ENCODE results near the gene RABGAP1L.

The RABGAP1L gene

DNA sequence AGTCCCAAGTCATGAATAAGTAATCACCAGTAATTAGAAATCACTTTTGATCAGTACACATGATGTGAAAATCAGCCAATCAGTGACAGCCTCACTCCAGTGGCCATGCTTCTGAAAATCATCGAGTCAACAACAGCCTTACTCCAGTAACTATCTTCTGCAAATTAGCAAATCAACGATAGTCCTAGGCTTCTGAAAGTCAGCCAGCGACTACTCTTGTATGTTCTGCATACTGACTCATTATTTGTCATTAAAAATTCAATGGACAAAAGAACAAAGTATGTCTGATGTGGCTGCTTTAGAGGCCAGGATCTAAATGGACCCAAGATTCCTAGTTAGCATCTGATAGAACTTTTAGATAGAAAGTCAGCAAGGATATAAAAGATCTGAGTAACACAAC lies 391.0 kb downstream of the RABGAP1L start:
- Histone ChIP-seq H3K4me1 (ENCODE audit: low read depth, poor library complexity, severe bottlenecking) (no peaks in the 10 kb centered on the region), H4K20me1 (ENCODE audit: insufficient read depth) (no peaks in the 10 kb centered on the region), H3K4me3 (IDR thresholded peaks at IDR 0.05; ENCODE audit: insufficient read depth, low read depth, low read length) (no peak overlapping the region), H3K79me2 (ENCODE audit: insufficient read depth, low read depth) (no peaks in the 10 kb centered on the region), H3K27me3 (ENCODE audit: insufficient read depth, low read depth) (no peaks in the 10 kb centered on the region), H2AFZ (ENCODE audit: low read depth) (no peak overlapping the region), H3K4me2 (no peak overlapping the region), H3K9ac (no peak overlapping the region), H3K36me3 (ENCODE audit: insufficient read depth) (no peaks in the 10 kb centered on the region), H3K27ac (no peak overlapping the region)
- TF ChIP-seq, protein P1, sequence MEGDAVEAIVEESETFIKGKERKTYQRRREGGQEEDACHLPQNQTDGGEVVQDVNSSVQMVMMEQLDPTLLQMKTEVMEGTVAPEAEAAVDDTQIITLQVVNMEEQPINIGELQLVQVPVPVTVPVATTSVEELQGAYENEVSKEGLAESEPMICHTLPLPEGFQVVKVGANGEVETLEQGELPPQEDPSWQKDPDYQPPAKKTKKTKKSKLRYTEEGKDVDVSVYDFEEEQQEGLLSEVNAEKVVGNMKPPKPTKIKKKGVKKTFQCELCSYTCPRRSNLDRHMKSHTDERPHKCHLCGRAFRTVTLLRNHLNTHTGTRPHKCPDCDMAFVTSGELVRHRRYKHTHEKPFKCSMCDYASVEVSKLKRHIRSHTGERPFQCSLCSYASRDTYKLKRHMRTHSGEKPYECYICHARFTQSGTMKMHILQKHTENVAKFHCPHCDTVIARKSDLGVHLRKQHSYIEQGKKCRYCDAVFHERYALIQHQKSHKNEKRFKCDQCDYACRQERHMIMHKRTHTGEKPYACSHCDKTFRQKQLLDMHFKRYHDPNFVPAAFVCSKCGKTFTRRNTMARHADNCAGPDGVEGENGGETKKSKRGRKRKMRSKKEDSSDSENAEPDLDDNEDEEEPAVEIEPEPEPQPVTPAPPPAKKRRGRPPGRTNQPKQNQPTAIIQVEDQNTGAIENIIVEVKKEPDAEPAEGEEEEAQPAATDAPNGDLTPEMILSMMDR (conservative IDR thresholded peaks at IDR 0.05; ENCODE audit: low read depth, low read length): no peak

DNA sequence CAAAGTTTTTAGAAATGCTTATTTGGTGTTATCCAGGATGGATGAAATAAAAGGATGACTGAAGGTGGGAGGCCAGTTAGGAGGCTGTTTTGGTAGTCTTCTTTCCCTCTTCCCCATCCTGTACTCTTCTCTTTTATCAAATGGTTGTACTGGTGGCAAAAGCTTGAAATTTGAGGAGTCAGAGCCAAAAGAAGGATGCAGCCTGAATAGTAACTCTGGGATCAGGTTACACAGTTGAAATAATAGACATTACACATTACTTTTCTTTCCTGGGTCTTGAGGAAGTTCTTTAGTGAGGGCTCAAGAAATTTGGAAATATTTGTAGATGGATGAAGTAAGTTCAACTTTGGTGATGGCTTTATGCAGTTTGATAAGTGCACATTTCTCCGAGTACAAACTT lies 397.1 kb downstream of the RABGAP1L start:
- Histone ChIP-seq H3K9ac (no peak overlapping the region), H3K27me3 (ENCODE audit: insufficient read depth, low read depth) (no peaks in the 10 kb centered on the region), H3K4me1 (ENCODE audit: low read depth, poor library complexity, severe bottlenecking) (no peaks in the 10 kb centered on the region), H3K79me2 (ENCODE audit: insufficient read depth, low read depth) (no peaks in the 10 kb centered on the region), H3K4me2 (no peak overlapping the region), H4K20me1 (ENCODE audit: insufficient read depth) (no peaks in the 10 kb centered on the region), H2AFZ (ENCODE audit: low read depth) (no peak overlapping the region), H3K4me3 (IDR thresholded peaks at IDR 0.05; ENCODE audit: insufficient read depth, low read depth, low read length) (no peak overlapping the region), H3K36me3 (ENCODE audit: insufficient read depth) (no peaks in the 10 kb centered on the region), H3K27ac (no peak overlapping the region)
- TF ChIP-seq, protein P1 (conservative IDR thresholded peaks at IDR 0.05; ENCODE audit: low read depth, low read length): no peak

DNA sequence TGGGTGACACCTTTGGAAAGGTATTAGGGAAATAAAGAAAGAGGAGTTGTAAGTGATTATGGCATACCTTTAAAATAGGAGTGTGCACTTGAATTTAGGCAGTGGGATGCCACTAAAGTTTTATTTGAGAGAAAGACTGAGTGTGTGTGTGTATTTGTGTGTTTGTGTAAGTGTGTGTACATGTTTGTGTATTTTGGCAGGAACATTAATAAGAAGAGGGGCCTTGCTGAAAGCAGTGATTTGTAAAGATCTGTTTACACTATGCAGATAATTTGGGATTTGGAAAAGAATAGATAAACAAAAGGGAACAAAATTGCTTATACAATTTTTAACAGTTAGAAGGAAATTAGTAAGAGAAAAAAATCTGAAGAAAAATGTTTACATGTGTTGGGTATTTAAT lies 409.2 kb downstream of the RABGAP1L start:
- TF ChIP-seq, protein P1 (conservative IDR thresholded peaks at IDR 0.05; ENCODE audit: low read depth, low read length): no peak
- no peak overlapping the region for H3K4me2 ChIP-seq
- no peaks in the 10 kb centered on the region for H3K79me2 ChIP-seq (ENCODE audit: insufficient read depth, low read depth)
- no peak overlapping the region for H3K4me3 ChIP-seq (IDR thresholded peaks at IDR 0.05; ENCODE audit: insufficient read depth, low read depth, low read length)
- no peaks in the 10 kb centered on the region for H3K27me3 ChIP-seq (ENCODE audit: insufficient read depth, low read depth)
- H2AFZ ChIP-seq (ENCODE audit: low read depth): no peak overlapping the region
- no peaks in the 10 kb centered on the region for H4K20me1 ChIP-seq (ENCODE audit: insufficient read depth)
- H3K36me3 ChIP-seq (ENCODE audit: insufficient read depth): no peaks in the 10 kb centered on the region
- H3K4me1 ChIP-seq (ENCODE audit: low read depth, poor library complexity, severe bottlenecking): no peaks in the 10 kb centered on the region
- H3K27ac ChIP-seq: no peak overlapping the region
- H3K9ac ChIP-seq: no peak overlapping the region

DNA sequence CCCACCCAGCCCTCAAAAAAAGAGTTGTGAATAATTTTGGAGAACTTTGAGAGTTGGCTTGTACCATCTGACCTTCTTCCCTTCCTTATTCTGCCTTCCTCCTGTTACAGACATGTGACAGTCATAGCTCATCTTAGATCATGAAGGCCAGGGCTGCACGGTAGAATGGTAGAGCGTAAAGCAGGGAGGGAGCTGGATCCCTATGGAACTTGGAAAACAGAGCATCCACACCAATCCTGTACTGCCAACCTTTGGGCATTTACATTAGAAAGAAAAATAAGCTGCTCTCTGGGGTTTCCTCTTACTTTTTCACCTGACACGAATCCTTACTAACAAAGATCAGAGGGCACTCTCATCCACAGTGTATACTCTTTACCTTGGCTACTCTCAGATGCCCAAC lies 409.9 kb downstream of the RABGAP1L start:
- TF ChIP-seq, protein P1 (conservative IDR thresholded peaks at IDR 0.05; ENCODE audit: low read depth, low read length): no peak
- no peak overlapping the region for H3K27ac ChIP-seq
- no peaks in the 10 kb centered on the region for H3K36me3 ChIP-seq (ENCODE audit: insufficient read depth)
- no peak overlapping the region for H3K4me2 ChIP-seq
- H3K27me3 ChIP-seq (ENCODE audit: insufficient read depth, low read depth): no peaks in the 10 kb centered on the region
- H3K9ac ChIP-seq: no peak overlapping the region
- H2AFZ ChIP-seq (ENCODE audit: low read depth): no peak overlapping the region
- H3K4me1 ChIP-seq (ENCODE audit: low read depth, poor library complexity, severe bottlenecking): no peaks in the 10 kb centered on the region
- H4K20me1 ChIP-seq (ENCODE audit: insufficient read depth): no peaks in the 10 kb centered on the region
- no peak overlapping the region for H3K4me3 ChIP-seq (IDR thresholded peaks at IDR 0.05; ENCODE audit: insufficient read depth, low read depth, low read length)
- no peaks in the 10 kb centered on the region for H3K79me2 ChIP-seq (ENCODE audit: insufficient read depth, low read depth)
